Uterus (tissue), 2 donors: ENCODE results near the gene ZNF532.

Experiments used
- CTCF ChIP-seq, 4 experiments: fragments of 200-600 bp in 2 of 4; fragments of 450-650 bp in 2 of 4; sonication (generic) in 2 of 4; IDR thresholded peaks; one replicate each; pipeline ENCODE4 v1.5.1; 2016 to 2019; ENCODE audit warnings: antibody characterized with exemption in 4 of 4, mild to moderate bottlenecking in 2 of 4, moderate library complexity in 1 of 4
- POLR2A ChIP-seq, 2 donors: fragments of 450-650 bp; IDR thresholded peaks; one replicate each; pipeline ENCODE4 v1.6.1; 2016; ENCODE audit warnings: antibody characterized with exemption in 2 of 2, mild to moderate bottlenecking in 1 of 2, moderate library complexity in 1 of 2

GRCh38 chr18:58868440-58868839 lies 3.8 kb downstream of the ZNF532 start:
- TF ChIP-seq CTCF (IDR thresholded peaks at IDR 0.05) (no peak), POLR2A (IDR thresholded peaks at IDR 0.05) (no peak)
